Measurements from ENCODE around the gene CCS. TPM values are rescaled to one million over a fixed set of nuclear protein-coding genes. Genes with fewer than 3 reads are reported as not detected.
A peak's percentile ranks its signal among the peaks of the same experiment; 100 is the strongest.

CCS gene
- total and polyA plus RNA-seq, 5 experiments from 2014 or later, result 39.2 to 59.1 (median 53.4) TPM

DNA sequence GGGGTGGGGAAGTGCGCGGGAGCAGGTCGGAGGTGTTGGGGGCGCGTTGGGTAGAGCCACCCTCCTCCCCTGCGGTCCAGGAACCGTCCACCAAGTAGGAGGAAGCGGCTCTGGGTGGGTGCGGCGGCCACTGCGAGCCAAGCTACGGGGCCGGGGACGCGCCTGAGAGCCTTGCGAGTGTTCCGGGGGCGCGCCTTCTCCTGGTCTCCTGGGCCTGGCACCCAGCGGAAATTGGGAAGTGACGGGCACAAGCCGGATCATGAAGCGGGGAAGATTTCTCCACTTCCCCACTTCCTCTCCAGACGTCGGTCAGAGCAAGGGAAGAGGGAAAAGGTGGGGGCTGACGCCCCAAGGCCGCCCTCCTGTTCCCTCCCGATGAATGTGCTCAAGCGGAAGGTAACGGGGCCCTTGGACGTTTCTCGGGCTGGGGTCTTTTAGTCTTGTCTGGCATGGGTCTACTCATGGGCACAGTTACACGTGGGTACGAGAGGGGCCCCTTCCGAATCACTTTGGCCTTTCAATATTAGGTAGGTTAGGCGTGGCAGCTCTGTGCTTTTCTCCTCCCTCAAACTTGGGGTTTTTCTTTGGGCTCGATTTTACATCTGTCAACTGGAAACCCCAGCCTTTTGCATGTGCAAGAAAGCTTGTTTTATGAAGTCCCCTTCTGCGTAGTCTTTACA is 24.3 kb downstream of the CCS start:
- H3K36me3 Mint-ChIP-seq, result peaks cover 0 to 48% (median 17%) of the 10 kb centered on the region in 3 donors
- H3K27ac Mint-ChIP-seq, result peak overlapping the region; percentile 96 to 100 (median 99)
- H3K4me3 Mint-ChIP-seq, result peak overlapping the region; percentile 96 to 100 (median 98)
- peak in 5 of 10 donors; percentile 32 to 49 (median 38) for DNase-seq
- POLR2A ChIA-PET, result interaction anchor here (0.9 to 6.3 kb wide), 32 partner anchors 8 to 1263 kb away, joined by 3 to 198 read pairs (median 4); partner anchors contain the start of genes ACTN3, B4GAT1, CCDC87 and CCS
- peak in 1 of 2 donors; percentile 26 for ATAC-seq
- no peaks in the 10 kb centered on the region for H3K9me3 Mint-ChIP-seq
- peaks cover 25 to 64% (median 55%) of the 10 kb centered on the region in 4 donors for H3K4me1 Mint-ChIP-seq
- H3K27me3 Mint-ChIP-seq, result peaks cover 0 to 5% (median 0%) of the 10 kb centered on the region in 5 donors

DNA sequence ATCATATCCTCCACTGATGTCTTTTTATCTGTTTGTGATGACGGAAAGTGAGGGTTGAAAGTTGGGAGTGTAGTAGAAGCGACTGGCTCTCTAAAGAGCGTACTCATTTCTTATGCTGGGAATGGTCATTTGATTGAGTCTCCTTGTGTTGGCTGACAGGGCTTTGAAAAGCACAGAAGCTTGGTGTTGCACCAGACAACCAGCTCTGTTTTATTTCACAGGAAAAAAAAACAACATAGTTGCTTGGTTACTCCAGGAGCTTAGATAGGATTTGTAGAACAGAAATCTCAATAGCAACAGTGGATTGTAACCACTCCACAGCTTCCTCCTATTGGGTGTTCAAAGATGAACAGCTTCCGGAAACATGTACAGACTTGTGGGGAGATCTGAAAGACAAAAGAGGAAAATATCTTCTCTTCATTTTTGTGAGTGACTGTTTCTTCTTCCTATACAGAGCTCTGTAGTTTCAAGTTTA is 26.1 kb downstream of the CCS start:
- peaks cover 0 to 66% (median 17%) of the 10 kb centered on the region in 3 donors for H3K36me3 Mint-ChIP-seq
- peak; percentile 54 to 61 for ATAC-seq
- peak overlapping the region; percentile 96 to 100 (median 99) for H3K27ac Mint-ChIP-seq
- no peaks in the 10 kb centered on the region for H3K9me3 Mint-ChIP-seq
- peak in 8 of 10 donors; percentile 43 to 89 (median 74) for DNase-seq
- peaks cover 0 to 5% (median 0%) of the 10 kb centered on the region in 5 donors for H3K27me3 Mint-ChIP-seq
- peaks cover 43 to 82% (median 72%) of the 10 kb centered on the region in 4 donors for H3K4me1 Mint-ChIP-seq
- POLR2A ChIA-PET, result interaction anchor here (0.8 to 6.3 kb wide), 14 partner anchors 12 to 82 kb away, joined by 3 to 198 read pairs (median 4); partner anchors contain the start of genes ACTN3, CCDC87, CCS and RBM4
- peak overlapping the region; percentile 96 to 100 (median 98) for H3K4me3 Mint-ChIP-seq

DNA sequence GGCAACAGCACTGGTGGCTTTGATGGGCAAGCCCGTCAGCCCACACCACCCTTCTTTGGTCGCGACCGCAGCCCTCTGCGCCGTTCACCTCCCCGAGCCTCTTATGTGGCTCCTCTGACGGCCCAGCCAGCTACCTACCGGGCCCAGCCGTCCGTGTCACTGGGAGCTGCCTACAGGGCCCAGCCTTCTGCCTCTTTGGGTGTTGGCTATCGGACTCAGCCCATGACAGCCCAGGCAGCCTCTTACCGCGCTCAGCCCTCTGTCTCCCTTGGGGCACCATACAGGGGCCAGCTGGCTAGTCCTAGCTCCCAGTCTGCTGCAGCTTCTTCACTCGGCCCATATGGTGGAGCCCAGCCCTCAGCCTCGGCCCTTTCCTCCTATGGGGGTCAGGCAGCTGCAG is 31.5 kb downstream of the CCS start:
- no peaks in the 10 kb centered on the region for H3K27me3 Mint-ChIP-seq
- peak overlapping the region in 1 of 10 donors; percentile 27 for H3K4me3 Mint-ChIP-seq
- peaks cover 0 to 93% (median 15%) of the 10 kb centered on the region in 3 donors for H3K36me3 Mint-ChIP-seq
- peaks cover 42 to 94% (median 85%) of the 10 kb centered on the region in 4 donors for H3K4me1 Mint-ChIP-seq
- H3K27ac Mint-ChIP-seq, result peak overlapping the region in 5 of 10 donors; percentile 25 to 84 (median 56)
- ATAC-seq (peak in 1 of 2 donors; percentile 6), DNase-seq (peak in 1 of 10 donors; percentile 0)
- POLR2A ChIA-PET, result interaction anchor here (0.6 to 4.2 kb wide), 6 partner anchors 8 to 158 kb away, joined by 3 to 38 read pairs (median 8); partner anchors contain the start of genes PELI3, RBM14 and RBM4
- no peaks in the 10 kb centered on the region for H3K9me3 Mint-ChIP-seq

DNA sequence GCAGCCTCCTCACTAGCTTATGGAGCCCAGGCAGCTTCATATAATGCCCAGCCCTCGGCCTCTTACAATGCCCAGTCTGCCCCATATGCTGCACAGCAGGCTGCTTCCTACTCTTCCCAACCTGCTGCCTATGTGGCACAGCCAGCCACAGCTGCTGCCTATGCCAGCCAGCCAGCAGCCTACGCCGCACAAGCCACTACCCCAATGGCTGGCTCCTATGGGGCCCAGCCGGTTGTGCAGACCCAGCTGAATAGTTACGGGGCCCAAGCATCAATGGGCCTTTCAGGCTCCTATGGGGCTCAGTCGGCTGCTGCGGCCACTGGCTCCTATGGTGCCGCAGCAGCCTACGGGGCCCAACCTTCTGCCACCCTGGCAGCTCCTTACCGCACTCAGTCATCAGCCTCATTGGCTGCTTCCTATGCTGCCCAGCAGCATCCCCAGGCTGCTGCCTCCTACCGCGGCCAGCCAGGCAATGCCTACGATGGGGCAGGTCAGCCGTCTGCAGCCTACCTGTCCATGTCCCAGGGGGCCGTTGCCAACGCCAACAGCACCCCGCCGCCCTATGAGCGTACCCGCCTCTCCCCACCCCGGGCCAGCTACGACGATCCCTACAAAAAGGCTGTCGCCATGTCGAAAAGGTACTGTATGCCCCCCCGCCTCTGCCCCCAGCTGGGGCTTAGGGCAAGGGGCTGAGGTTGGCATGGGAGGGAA is 32.2 kb downstream of the CCS start:
- H3K4me3 Mint-ChIP-seq, result peak overlapping the region in 4 of 10 donors; percentile 14 to 45 (median 21)

DNA sequence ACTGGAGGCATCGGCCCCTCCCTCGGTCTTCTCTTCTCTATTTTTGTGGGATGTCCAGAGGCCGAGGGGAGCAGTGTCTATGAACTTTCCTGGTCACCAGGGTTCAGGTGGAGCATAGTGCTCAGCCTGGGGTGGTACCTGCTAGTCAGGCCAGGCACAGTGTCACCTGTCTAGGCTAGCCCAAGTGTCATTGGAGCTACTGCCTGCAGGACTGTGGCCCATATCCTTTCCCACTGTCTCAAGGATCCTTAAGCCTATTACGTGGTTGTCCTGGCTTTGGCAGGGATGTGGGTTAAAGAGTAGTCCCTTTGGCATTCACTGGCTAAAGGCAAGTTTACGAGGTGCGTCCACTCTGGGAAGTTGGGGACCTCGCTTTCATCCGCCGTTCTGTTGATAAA is 32.8 kb downstream of the CCS start:
- DNase-seq (peak in 1 of 10 donors; percentile 9), ATAC-seq (no peak)
- H3K4me3 Mint-ChIP-seq, result no peak overlapping the region
- peaks cover 43 to 94% (median 82%) of the 10 kb centered on the region in 4 donors for H3K4me1 Mint-ChIP-seq
- peaks cover 0 to 97% (median 11%) of the 10 kb centered on the region in 3 donors for H3K36me3 Mint-ChIP-seq
- POLR2A ChIA-PET, result interaction anchor here (0.5 to 4.2 kb wide), 4 partner anchors 9 to 76 kb away, joined by 3 to 38 read pairs (median 7); partner anchors contain the start of genes RBM14 and RBM4
- H3K27ac Mint-ChIP-seq, result peak overlapping the region in 4 of 10 donors; percentile 21 to 69 (median 50)
- H3K27me3 Mint-ChIP-seq, result no peaks in the 10 kb centered on the region
- no peaks in the 10 kb centered on the region for H3K9me3 Mint-ChIP-seq

More for the DNA sequence above, 32.2 kb downstream of the CCS start:
- Mint-ChIP-seq H3K27ac (peak overlapping the region in 4 of 10 donors; percentile 29 to 84 (median 50)), H3K36me3 (peaks cover 0 to 97% (median 11%) of the 10 kb centered on the region in 3 donors), H3K4me1 (peaks cover 43 to 94% (median 85%) of the 10 kb centered on the region in 4 donors), H3K9me3 (no peaks in the 10 kb centered on the region), H3K27me3 (no peaks in the 10 kb centered on the region)
- POLR2A ChIA-PET, result interaction anchor here (0.6 to 4.2 kb wide), 7 partner anchors 8 to 168 kb away, joined by 3 to 38 read pairs (median 5); partner anchors contain the start of genes PELI3, RBM14 and RBM4
- peak in 1 of 10 donors; percentile 0 for DNase-seq
- peak in 1 of 2 donors; percentile 2 for ATAC-seq

DNA sequence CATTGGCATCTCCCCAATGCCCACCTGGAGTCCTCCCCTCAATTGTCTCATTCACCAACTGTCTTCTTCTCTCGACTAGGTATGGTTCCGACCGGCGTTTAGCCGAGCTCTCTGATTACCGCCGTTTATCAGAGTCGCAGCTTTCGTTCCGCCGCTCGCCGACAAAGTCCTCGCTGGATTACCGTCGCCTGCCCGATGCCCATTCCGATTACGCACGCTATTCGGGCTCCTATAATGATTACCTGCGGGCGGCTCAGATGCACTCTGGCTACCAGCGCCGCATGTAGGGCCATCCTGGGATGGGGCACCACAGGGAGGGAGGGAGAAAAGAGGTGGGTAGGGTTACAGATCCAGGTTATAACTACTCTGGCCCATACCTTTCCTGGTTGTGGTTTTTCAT is 33.4 kb downstream of the CCS start:
- peaks cover 40 to 87% (median 77%) of the 10 kb centered on the region in 4 donors for H3K4me1 Mint-ChIP-seq
- H3K36me3 Mint-ChIP-seq, result peaks cover 0 to 97% (median 8%) of the 10 kb centered on the region in 3 donors
- H3K4me3 Mint-ChIP-seq, result peak overlapping the region in 2 of 10 donors; percentile 25 to 66
- no peaks in the 10 kb centered on the region for H3K9me3 Mint-ChIP-seq
- peak overlapping the region in 4 of 10 donors; percentile 64 to 76 (median 71) for H3K27ac Mint-ChIP-seq
- DNase-seq, result peak in 1 of 10 donors; percentile 0
- no peaks in the 10 kb centered on the region for H3K27me3 Mint-ChIP-seq
- POLR2A ChIA-PET, result interaction anchor here (0.5 to 4.2 kb wide), 2 partner anchors 13 to 77 kb away, joined by 4 to 38 read pairs; partner anchors contain the start of gene RBM4
- no peak for ATAC-seq

DNA sequence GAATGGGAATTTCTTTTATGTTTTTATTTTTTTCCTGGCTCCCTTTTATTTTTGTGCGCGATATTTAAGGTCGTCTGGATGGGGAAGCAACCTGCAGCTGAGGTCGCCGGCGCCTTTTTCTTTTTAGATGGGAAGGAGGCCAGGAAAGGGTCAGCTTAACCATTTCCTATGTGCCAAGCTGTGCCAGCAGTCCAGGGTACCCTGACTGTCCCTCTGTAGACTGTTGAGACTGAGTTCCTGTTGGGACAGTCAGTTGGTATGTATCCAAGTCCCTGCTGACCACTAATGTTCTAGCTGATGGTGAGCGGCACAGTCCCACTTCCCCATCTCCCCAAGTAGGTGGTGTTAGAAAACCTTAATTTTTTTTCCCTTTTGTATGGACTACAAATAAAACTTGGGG is 33.9 kb downstream of the CCS start:
- peaks cover 42 to 87% (median 76%) of the 10 kb centered on the region in 4 donors for H3K4me1 Mint-ChIP-seq
- no peaks in the 10 kb centered on the region for H3K27me3 Mint-ChIP-seq
- DNase-seq (no peak), ATAC-seq (no peak)
- H3K36me3 Mint-ChIP-seq, result peaks cover 0 to 96% (median 8%) of the 10 kb centered on the region in 3 donors
- peak overlapping the region in 3 of 10 donors; percentile 6 to 74 (median 64) for H3K27ac Mint-ChIP-seq
- POLR2A ChIA-PET, result interaction anchor here (1.1 kb wide), 1 partner anchor 11 kb away, joined by 5 read pairs; the partner anchor contains the start of gene RBM14
- H3K4me3 Mint-ChIP-seq, result peak overlapping the region in 1 of 10 donors; percentile 29
- H3K9me3 Mint-ChIP-seq, result no peaks in the 10 kb centered on the region

DNA sequence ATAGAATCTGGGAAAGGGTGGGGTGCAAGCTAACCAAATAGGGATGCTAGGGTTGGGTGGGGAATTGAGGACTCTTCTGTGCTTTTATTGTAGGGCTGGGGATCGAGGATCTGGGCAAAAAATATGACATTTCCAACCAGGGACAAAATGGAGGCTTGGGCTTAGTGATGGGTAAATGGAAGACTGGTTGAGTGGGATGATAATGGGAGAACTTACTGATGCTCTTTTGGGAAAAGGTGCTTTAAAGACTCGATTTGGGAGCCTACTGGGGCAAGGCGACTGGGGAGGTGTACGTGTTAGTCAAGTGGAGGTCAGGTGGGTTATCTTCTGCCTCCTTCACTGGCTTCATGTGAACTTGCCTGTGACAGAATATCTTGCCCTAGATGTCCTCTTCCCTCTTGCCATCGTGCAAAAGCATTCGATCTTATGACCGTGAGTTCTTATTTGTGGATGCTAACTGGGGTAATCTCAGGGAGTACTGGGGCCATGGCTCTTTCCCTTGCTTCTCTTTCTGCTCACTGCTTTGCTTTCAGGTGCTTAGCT is 35.1 kb downstream of the CCS start:
- H3K4me1 Mint-ChIP-seq, result peaks cover 35 to 81% (median 72%) of the 10 kb centered on the region in 4 donors
- peak overlapping the region in 9 of 10 donors; percentile 0 to 83 (median 40) for H3K27ac Mint-ChIP-seq
- H3K9me3 Mint-ChIP-seq, result no peaks in the 10 kb centered on the region
- H3K36me3 Mint-ChIP-seq, result peaks cover 0 to 87% (median 8%) of the 10 kb centered on the region in 3 donors
- DNase-seq (no peak), ATAC-seq (no peak)
- peak overlapping the region in 1 of 10 donors; percentile 8 for H3K4me3 Mint-ChIP-seq
- POLR2A ChIA-PET, result interaction anchor here (0.8 to 1.0 kb wide), 2 partner anchors 10 to 17 kb away, joined by 3 read pairs; no protein-coding TSS in a partner anchor
- H3K27me3 Mint-ChIP-seq, result no peaks in the 10 kb centered on the region

DNA sequence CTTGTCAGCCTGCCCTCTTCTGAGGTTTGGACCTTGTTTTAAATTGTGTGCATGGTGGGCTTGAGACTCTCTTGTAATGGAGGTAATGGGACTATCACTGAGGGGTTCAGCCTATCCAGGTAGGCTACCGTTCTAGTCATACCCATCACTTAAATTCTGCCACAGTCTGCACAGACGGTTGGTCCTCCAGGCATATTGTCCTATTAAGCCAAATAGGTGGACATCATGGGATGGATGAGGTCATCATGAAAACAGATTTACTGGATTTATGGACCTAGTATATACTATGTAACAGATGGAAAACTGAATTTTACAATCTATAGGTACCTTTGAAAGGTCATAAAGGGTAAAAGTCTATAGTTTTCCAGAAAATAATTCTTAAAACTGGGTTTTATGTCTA is 36.4 kb downstream of the CCS start:
- peak overlapping the region in 7 of 10 donors; percentile 15 to 75 (median 50) for H3K27ac Mint-ChIP-seq
- H3K4me3 Mint-ChIP-seq, result no peak overlapping the region
- no peaks in the 10 kb centered on the region for H3K27me3 Mint-ChIP-seq
- H3K9me3 Mint-ChIP-seq, result no peaks in the 10 kb centered on the region
- H3K36me3 Mint-ChIP-seq, result peaks cover 0 to 78% (median 9%) of the 10 kb centered on the region in 3 donors
- no peak for ATAC-seq
- no peak for DNase-seq
- POLR2A ChIA-PET, result interaction anchor here (0.8 to 1.3 kb wide), 4 partner anchors 12 to 18 kb away, joined by 3 to 4 read pairs (median 3); partner anchors contain the start of gene RBM14
- peaks cover 27 to 71% (median 64%) of the 10 kb centered on the region in 4 donors for H3K4me1 Mint-ChIP-seq

DNA sequence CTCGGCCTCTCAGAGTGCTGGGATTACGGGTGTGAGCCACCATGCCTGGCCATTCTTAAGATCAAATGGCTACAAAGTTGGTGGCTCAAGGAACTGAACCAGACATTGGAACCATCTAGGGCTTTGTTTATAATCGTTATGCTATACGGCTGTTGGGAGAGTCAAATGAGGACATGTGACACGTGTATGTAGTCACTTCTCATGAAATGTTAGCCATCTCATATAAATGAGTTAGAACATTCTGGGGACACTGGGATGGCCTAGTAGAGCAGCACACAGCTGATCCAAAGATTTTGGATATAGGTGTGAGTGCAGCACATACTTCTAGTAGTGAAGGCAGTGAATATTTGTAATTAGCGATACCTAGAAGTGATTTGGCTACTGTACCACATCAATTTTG is 38.9 kb downstream of the CCS start:
- no peaks in the 10 kb centered on the region for H3K27me3 Mint-ChIP-seq
- peaks cover 25 to 60% (median 58%) of the 10 kb centered on the region in 4 donors for H3K4me1 Mint-ChIP-seq
- peaks cover 0 to 59% (median 9%) of the 10 kb centered on the region in 3 donors for H3K36me3 Mint-ChIP-seq
- ATAC-seq, result no peak
- peak overlapping the region in 5 of 10 donors; percentile 6 to 74 (median 47) for H3K27ac Mint-ChIP-seq
- no peak overlapping the region for H3K4me3 Mint-ChIP-seq
- H3K9me3 Mint-ChIP-seq, result no peaks in the 10 kb centered on the region
- DNase-seq, result no peak
- POLR2A ChIA-PET, result interaction anchor here (0.6 to 3.8 kb wide), 4 partner anchors 9 to 23 kb away, joined by 4 to 18 read pairs (median 10); partner anchors contain the start of gene RBM14

DNA sequence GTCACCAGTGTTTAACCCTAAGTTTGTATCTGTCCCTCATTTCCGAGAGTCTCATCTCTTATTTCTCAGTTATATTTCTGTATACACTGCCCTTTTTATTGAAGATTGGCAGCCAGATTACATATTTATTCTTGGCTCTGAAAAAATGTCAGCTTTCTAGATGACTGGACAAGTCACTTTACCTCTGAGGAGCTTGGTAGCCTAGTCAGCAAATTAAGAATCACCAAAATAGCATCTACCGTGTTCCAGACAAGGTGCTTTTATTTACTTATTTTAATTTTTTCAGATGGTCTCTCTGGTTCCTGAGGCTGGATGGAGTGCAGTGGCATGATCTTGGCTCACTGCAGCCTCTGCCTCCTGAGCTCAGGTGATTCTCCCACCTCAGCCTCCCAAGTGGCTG is 40.0 kb downstream of the CCS start:
- peaks cover 0 to 51% (median 4%) of the 10 kb centered on the region in 3 donors for H3K36me3 Mint-ChIP-seq
- POLR2A ChIA-PET, result interaction anchor here (1.2 to 3.8 kb wide), 4 partner anchors 10 to 19 kb away, joined by 3 to 18 read pairs (median 10); partner anchors contain the start of gene RBM14
- H3K4me3 Mint-ChIP-seq, result peak overlapping the region in 1 of 10 donors; percentile 4
- DNase-seq, result no peak
- H3K9me3 Mint-ChIP-seq, result no peaks in the 10 kb centered on the region
- no peak for ATAC-seq
- H3K4me1 Mint-ChIP-seq, result peaks cover 26 to 60% (median 60%) of the 10 kb centered on the region in 4 donors
- no peaks in the 10 kb centered on the region for H3K27me3 Mint-ChIP-seq
- peak overlapping the region in 2 of 10 donors; percentile 9 to 29 for H3K27ac Mint-ChIP-seq
